OCI-M2 (cell line): ENCODE results near the gene GPR12.

Experiments
- DNase-seq: peaks from one replicate; lab custom pipeline; 2025; ENCODE audit not compliant: unreplicated experiment; lab: John Stamatoyannopoulos, UW

Gene GPR12

GRCh38 chr13:26759907-26760831 lies at the start of gene GPR12:
GPR12 (minus strand) TSS chr13:26760786; CDS start chr13:26759827, 959 bp downstream.
- DNase-seq, result no peak

GRCh38 chr13:26810095-26810494 lies 49.5 kb upstream of the GPR12 start:
- no peak for DNase-seq

DNA sequence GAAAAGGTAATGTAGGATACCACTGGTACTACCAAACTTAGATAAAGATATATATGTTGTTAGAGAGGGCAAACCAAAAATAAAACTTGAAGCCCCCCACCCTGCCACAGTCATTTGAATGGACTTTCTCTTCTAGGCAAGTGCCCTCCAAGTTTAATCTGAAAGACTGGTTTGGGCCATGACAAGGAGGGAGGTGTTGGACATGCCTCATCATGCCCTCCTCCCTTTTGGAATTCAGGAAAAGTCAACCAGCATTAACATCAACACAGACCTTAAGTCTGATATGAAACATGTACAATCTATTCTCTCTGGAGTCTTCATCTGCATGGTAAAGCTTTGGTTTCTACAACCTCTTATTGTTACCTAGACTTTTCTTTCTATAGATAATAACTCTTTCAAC lies 46.3 kb upstream of the GPR12 start:
- DNase-seq, result no peak

GRCh38 chr13:26787961-26788360 lies 27.4 kb upstream of the GPR12 start:
- no peak for DNase-seq

DNA sequence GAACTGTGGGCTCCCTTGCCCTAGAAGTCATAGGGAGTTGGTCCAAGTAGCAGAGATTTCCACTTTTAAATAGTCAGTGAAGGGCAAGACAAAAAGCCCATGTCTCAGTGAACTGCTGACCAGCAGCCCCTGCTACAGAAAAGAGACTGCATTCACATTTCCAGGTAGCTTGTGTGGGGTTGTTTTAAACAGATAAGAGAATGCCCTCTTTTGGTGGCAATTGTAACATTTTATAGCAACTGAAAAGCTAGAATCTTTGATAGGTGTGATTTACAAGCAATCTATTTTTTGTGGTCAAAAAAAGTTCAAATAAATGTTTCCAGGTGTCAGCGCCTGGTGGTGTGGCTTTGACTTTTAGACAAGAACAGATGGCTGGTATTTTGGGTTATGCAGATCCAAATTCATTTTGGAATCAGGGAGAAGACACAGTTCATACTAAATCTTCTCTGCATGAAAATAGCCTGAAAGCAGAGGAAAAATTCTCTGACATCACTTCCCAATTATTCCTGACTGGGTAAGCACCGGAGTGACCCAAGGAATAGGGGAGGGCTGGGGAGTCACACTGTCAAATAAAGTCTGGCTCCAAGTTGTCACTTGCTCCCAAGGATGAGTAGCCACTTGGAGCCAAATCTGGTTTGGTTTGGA lies 26.2 kb upstream of the GPR12 start:
- no peak for DNase-seq

- DNase-seq, result no peak
These were observed 25.4 kb upstream of the GPR12 start for GRCh38 chr13:26785838-26786630.

GRCh38 chr13:26784704-26785639 lies 24.4 kb upstream of the GPR12 start:
- no peak for DNase-seq

GRCh38 chr13:26780411-26780810 lies 19.8 kb upstream of the GPR12 start:
- DNase-seq, result no peak

GRCh38 chr13:26779321-26779720 lies 18.7 kb upstream of the GPR12 start:
- DNase-seq, result no peak

DNA sequence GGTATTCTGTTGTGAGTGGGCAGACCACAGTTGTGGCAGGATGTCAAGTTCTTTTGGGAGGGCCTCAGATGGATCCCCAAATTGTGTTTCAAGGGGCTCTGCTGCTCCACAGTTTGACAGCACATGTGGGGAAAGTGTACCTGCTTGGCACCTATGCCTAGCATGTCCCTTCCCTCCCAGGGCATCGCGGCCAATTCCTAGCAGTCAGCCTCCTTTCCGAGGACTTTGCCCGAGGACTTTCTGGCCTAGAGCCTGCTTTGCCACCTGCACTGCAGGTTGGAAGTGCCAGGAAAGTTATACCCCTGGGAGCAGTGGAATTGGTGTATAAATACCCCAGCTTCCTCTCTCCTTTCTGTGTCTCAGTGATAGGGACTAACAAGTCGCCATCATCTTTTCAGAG lies 11.9 kb upstream of the GPR12 start:
- no peak for DNase-seq

GRCh38 chr13:26771796-26772195 lies 11.2 kb upstream of the GPR12 start:
- DNase-seq, result no peak

GRCh38 chr13:26762745-26763345 lies 2.3 kb upstream of the GPR12 start:
- DNase-seq, result no peak

GRCh38 chr13:26760832-26761582 lies 421 bp upstream of the GPR12 start:
- DNase-seq, result no peak

DNA sequence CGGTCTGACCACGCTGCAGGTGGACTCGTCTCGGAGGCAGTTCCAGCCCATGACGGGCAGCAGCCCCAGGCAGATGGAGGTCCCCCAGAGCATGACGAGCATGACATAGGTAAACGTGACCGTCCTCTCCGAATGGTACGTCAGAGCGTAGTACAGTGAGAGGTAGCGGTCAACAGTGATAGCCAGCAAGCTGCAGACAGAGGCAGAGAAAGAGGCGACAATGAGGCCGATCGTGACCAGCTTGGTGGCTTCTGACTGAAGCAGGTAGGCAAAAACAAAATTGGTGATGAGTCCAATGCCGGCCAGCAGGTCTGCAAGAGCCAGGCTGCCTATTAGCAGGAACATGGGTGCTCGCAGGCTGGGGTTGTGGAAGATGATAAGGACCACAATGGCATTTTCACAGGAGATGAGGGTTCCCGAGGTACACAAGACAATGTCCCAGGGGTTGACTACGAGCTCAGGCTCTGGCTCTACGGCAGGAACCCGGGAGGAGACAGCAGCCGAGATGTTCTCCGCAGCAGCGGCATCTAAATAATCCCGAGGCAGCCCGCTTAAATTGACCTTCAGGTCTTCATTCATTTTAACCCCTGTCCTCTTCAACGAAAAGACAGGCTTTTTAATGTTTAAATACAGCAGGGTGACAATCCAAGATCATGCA lies 1.2 kb downstream of the GPR12 start:
- no peak for DNase-seq

DNA sequence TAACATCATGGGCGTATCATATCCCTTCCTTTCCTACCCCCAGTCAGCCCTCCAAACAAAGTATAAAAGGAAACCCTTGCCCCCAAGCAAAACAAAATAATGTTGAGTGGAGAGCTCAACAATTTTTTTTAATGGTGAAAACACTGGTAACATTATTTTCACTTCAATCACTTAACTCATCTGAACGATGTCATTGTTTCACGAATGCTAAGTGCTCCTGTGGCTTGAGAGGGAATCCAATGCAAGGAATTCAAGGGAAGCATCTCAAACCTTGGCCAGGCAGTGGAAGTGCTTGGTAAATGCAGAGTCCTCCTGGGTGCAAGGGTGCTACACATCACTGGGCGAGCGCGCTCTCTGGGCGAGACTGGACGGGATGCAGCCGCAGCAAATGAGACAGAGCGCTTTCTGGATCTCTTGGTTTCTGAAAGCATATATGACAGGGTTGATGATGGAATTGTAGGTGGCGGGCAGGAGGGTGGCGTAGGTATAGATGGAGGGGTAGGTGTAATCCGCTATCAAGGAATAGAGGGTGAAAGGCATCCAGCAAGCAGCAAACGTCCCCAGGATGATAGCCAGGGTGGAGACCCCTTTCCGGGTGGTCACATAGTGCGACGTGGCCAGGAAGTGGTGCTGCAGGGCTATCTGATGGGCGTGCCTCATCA lies 2.0 kb downstream of the GPR12 start:
- DNase-seq, result no peak

- no peak for DNase-seq
These were observed 3.6 kb downstream of the GPR12 start for GRCh38 chr13:26756961-26757360.

GRCh38 chr13:26752671-26753070 lies 7.9 kb downstream of the GPR12 start:
- DNase-seq, result no peak

GRCh38 chr13:26749905-26750304 lies 10.7 kb downstream of the GPR12 start:
- DNase-seq, result no peak
